Measurements from ENCODE around the gene FZD1. TPM values are rescaled to one million over a fixed set of nuclear protein-coding genes. Genes with fewer than 3 reads are reported as not detected.

Gene FZD1
- polyA plus RNA-seq, 3 donors, result 3.6 to 10.1 (median 7.9) TPM

DNA sequence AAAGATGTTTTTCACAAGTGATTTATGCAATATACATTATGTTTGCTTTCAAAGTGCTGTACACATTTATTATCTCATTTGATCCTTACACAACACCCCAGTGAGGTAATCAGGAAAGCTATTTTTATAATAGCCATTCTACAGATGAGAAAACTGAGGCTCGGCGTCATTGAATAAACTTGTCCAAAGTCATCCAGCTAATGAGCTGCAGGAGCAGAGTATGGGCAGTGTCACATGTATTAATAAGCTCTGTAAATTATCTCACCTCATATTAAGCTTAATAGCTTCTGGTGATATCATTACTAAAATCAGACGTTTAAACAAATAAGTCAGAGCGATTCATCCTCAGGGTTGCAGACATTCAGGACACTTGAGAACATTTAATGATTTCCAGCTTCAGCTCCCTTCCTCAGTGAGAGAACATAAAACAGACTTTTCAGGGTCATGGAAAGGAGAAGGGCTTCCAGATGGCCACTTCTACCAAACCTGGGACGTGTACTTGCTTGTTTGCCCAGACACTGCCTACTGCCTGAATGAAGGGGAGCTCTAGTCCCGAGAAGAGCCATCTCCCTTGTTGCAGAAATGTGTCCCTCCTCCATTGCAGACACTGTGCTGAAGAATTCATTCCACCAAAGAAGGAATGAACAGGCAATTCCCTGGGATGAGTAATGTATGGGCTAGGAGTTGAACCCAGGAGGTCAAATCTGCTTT lies 20.5 kb upstream of the FZD1 start:
- no peaks in the 10 kb centered on the region for H3K9me3 ChIP-seq (replicated peaks in 1 of 2; ENCODE audit: control insufficient read depth in 1 of 2, insufficient read depth in 1 of 2, low read length in 2 of 2)
- Mint-ChIP-seq H3K27me3 (ENCODE audit: low read depth in 3 of 3) (peaks cover 0 to 4% (median under 1%) of the 10 kb centered on the region in 3 donors), H3K4me3 (no peak overlapping the region), H3K27ac (no peak overlapping the region), H3K36me3 (no peaks in the 10 kb centered on the region), H3K4me1 (peaks cover 23% of the 10 kb centered on the region), H3K9me3 (no peaks in the 10 kb centered on the region)
- TF ChIP-seq, protein P1, sequence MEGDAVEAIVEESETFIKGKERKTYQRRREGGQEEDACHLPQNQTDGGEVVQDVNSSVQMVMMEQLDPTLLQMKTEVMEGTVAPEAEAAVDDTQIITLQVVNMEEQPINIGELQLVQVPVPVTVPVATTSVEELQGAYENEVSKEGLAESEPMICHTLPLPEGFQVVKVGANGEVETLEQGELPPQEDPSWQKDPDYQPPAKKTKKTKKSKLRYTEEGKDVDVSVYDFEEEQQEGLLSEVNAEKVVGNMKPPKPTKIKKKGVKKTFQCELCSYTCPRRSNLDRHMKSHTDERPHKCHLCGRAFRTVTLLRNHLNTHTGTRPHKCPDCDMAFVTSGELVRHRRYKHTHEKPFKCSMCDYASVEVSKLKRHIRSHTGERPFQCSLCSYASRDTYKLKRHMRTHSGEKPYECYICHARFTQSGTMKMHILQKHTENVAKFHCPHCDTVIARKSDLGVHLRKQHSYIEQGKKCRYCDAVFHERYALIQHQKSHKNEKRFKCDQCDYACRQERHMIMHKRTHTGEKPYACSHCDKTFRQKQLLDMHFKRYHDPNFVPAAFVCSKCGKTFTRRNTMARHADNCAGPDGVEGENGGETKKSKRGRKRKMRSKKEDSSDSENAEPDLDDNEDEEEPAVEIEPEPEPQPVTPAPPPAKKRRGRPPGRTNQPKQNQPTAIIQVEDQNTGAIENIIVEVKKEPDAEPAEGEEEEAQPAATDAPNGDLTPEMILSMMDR (IDR thresholded peaks at IDR 0.05), result no peak
- no peak overlapping the region for H3K4me2 ChIP-seq (replicated peaks; ENCODE audit: extremely low read depth, low read length, poor library complexity, severe bottlenecking)
- no peak overlapping the region for H3K9ac ChIP-seq (ENCODE audit: insufficient read depth, low read length, poor library complexity, severe bottlenecking)
- H3K27me3 ChIP-seq (ENCODE audit: control insufficient read depth in 2 of 2, insufficient read depth in 2 of 2, low read length in 2 of 2), result no peaks in the 10 kb centered on the region
- no peaks in the 10 kb centered on the region for H3K36me3 ChIP-seq (replicated peaks in 1 of 2; ENCODE audit: control insufficient read depth in 1 of 2, insufficient read depth in 2 of 2, low read length in 2 of 2)
- H3K4me1 ChIP-seq (ENCODE audit: control insufficient read depth in 1 of 2, insufficient read depth in 2 of 2, low read length in 2 of 2), result peaks cover 17 to 24% of the 10 kb centered on the region in 2 donors
- no peak overlapping the region for H2AFZ ChIP-seq (ENCODE audit: insufficient read depth, low read depth, low read length, poor library complexity, severe bottlenecking)
- H3K79me2 ChIP-seq (ENCODE audit: insufficient read depth, low read length), result no peaks in the 10 kb centered on the region
- no peak for DNase-seq
- no peaks in the 10 kb centered on the region for H4K20me1 ChIP-seq (ENCODE audit: insufficient read depth, low read length)
- no peak overlapping the region for H3K4me3 ChIP-seq (replicated peaks in 1 of 3; ENCODE audit: low read depth in 2 of 3, low read length in 3 of 3)
- WGBS (ENCODE audit: insufficient coverage), result 100% methylated on average over 1 of the region's 6 CpGs
- intact Hi-C loops (cut with micrococcal nuclease), result no loop called here
- no peak overlapping the region for H3K27ac ChIP-seq (ENCODE audit: low read depth in 1 of 2, low read length in 2 of 2)

DNA sequence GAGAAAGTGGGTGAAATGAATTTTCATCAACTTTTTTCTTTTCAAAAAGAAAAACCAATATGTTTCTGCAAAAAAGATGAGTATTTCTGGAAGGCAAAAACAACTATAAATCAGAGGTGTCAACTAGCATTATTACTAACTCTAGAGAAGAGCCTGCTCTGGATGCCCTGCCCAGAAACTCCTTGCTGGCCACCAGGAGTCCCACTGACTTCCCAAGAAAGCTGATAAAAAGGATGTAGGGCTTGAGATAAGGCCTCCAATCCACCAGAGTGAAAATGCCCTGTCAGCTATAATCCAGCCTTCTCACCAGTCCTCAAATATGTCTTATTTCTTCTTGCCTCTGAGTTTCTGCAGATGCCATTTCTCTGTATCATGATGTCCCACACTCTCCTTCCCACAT lies 16.7 kb upstream of the FZD1 start:
- Histone ChIP-seq H3K4me1 (ENCODE audit: control insufficient read depth in 1 of 2, insufficient read depth in 2 of 2, low read length in 2 of 2) (no peaks in the 10 kb centered on the region), H3K27me3 (ENCODE audit: control insufficient read depth in 2 of 2, insufficient read depth in 2 of 2, low read length in 2 of 2) (no peaks in the 10 kb centered on the region), H3K79me2 (ENCODE audit: insufficient read depth, low read length) (no peaks in the 10 kb centered on the region), H3K4me3 (replicated peaks in 1 of 3; ENCODE audit: low read depth in 2 of 3, low read length in 3 of 3) (no peak overlapping the region), H3K9me3 (replicated peaks in 1 of 2; ENCODE audit: control insufficient read depth in 1 of 2, insufficient read depth in 1 of 2, low read length in 2 of 2) (no peaks in the 10 kb centered on the region), H4K20me1 (ENCODE audit: insufficient read depth, low read length) (no peaks in the 10 kb centered on the region), H3K9ac (ENCODE audit: insufficient read depth, low read length, poor library complexity, severe bottlenecking) (no peak overlapping the region), H2AFZ (ENCODE audit: insufficient read depth, low read depth, low read length, poor library complexity, severe bottlenecking) (no peak overlapping the region), H3K4me2 (replicated peaks; ENCODE audit: extremely low read depth, low read length, poor library complexity, severe bottlenecking) (no peak overlapping the region), H3K36me3 (replicated peaks in 1 of 2; ENCODE audit: control insufficient read depth in 1 of 2, insufficient read depth in 2 of 2, low read length in 2 of 2) (no peaks in the 10 kb centered on the region), H3K27ac (ENCODE audit: low read depth in 1 of 2, low read length in 2 of 2) (no peak overlapping the region)
- no peaks in the 10 kb centered on the region for H3K4me1 Mint-ChIP-seq
- DNase-seq, result no peak
- intact Hi-C loops (cut with micrococcal nuclease), result no loop called here
- H3K9me3 Mint-ChIP-seq, result no peaks in the 10 kb centered on the region
- TF ChIP-seq, protein P1 (IDR thresholded peaks at IDR 0.05), result no peak
- no peak overlapping the region for H3K27ac Mint-ChIP-seq
- no peak overlapping the region for H3K4me3 Mint-ChIP-seq
- H3K36me3 Mint-ChIP-seq, result no peaks in the 10 kb centered on the region
- H3K27me3 Mint-ChIP-seq (ENCODE audit: low read depth in 3 of 3), result peaks cover 0 to 7% (median 2%) of the 10 kb centered on the region in 3 donors

Data from CD14-positive monocyte (primary cell).